Right cardiac atrium (tissue), 5 donors: Measurements from ENCODE around the gene SAMD4A. TPM values are rescaled to one million over a fixed set of nuclear protein-coding genes. Genes with fewer than 3 reads are reported as not detected.

ENCODE experiments used
- ATAC-seq, 2 donors: fragments of 200-7000 bp; cut with Tn5 transposase; one replicate each; pipeline versions ENCODE4 v1.8.0 to v1.9.1; 2020; ENCODE audit warnings: moderate library complexity in 2 of 2, mild to moderate bottlenecking in 1 of 2
- DNase-seq, 3 donors: peaks; one replicate each; pipeline ENCODE4 v3.0.0-alpha.2; 2020
- H3K27ac ChIP-seq: one replicate; pipeline ENCODE4 v1.5.1; 2013; ENCODE audit warnings: mild to moderate bottlenecking, low read length, control low read depth, moderate library complexity
- H3K27me3 ChIP-seq: one replicate; pipeline ENCODE4 v1.6.1; 2013; ENCODE audit not compliant: control insufficient read depth, insufficient read depth
- H3K4me1 ChIP-seq: one replicate; pipeline ENCODE4 v1.6.1; 2013; ENCODE audit warnings: low read length; ENCODE audit not compliant: control insufficient read depth, insufficient read depth
- H3K4me3 ChIP-seq: one replicate; pipeline ENCODE4 v1.5.1; 2013; ENCODE audit warnings: low read length, control low read depth
- H3K9me3 ChIP-seq: one replicate; pipeline ENCODE4 v1.6.1; 2013; ENCODE audit warnings: low read length; ENCODE audit not compliant: control insufficient read depth
- WGBS: extraction: QIAGEN DNeasy Blood & Tissue Kit; methylation state at CpG from one replicate; pipeline ENCODE4 v1.1.7; 2013; 5-methylcytosine and 5-hydroxymethylcytosine counted together
- intact Hi-C, 4 donors: fragments of 100-400 bp; cut with DNase I; formaldehyde crosslinking; loops; one replicate each; pipeline versions ENCODE4 v1.11.0 to v1.14.0; 2022 to 2023
- polyA plus RNA-seq: library from polyadenylated mRNA; stranded (reverse); fragments of 200-250 nt; gene quantifications from one replicate; pipeline ENCODE4 v1.2.3, GENCODE V29; 2013
- total RNA-seq, 4 donors: library from RNA; stranded (reverse); fragmentation: NEBNext Ultra II Directional; extraction: Animal tissue kit (Norgen Biotek cat#: 25700); gene quantifications; one replicate each; pipeline ENCODE4 v1.2.1, GENCODE V29; 2021
- donor health status: healthy with polysubstance abuse.
- donor health status: DM: no; HTN: yes; CAD: no.
- donor health status: DM: no; HTN: no; CAD: no.
- donor health status: DM: no; HTN: yes; CAD: no; lungs with severe emphysema.
- donor health status: DM: yes; HTN: yes; CAD: no.

Gene SAMD4A
- total and polyA plus RNA-seq, 5 donors: 57.2 to 166 (median 137) TPM

DNA sequence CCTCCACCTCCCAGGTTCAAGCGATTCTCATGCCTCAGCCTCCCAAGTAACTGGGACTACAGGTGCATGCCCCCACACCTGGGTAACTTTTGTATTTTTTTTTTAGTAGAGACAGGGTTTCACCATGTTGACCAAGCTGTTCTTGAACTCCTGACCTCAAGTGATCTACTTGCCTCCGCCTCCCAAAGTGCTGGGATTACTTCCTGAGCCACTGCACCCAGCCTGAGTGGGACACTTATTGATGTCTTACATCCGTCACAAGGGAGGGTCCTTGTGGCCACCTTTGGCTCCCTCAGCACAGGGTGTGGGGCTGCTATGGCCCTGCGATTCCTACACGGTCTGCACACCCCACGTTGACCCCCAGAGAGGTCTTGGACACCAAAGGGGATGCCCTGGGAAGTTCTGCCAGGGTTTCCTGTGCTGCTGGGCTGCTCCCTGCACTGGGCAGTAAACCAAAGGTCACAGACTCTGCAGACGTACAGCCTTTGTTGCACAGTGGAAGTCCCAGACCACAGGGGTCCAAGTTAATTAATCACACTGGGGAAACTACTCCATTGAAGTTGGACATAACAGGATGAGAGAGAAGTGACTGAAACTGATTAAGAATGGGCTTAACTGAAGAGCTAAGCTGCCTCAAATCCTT, 95.7 kb downstream of the SAMD4A start:
- peaks cover 13% of the 10 kb centered on the region for H3K4me1 ChIP-seq
- H3K27me3 ChIP-seq: no peaks in the 10 kb centered on the region
- peak in 1 of 2 donors; percentile 22 for ATAC-seq
- intact Hi-C loops: no loop called here
- H3K27ac ChIP-seq: no peak overlapping the region
- no peak overlapping the region for H3K4me3 ChIP-seq
- WGBS: 66% methylated on average over 7 of the region's 7 CpGs
- no peaks in the 10 kb centered on the region for H3K9me3 ChIP-seq
- no peak for DNase-seq

- no peaks in the 10 kb centered on the region for H3K27me3 ChIP-seq
- ATAC-seq: no peak
Measured at GRCh38 chr14:54664961-54665360, 98.0 kb downstream of the SAMD4A start.

DNA sequence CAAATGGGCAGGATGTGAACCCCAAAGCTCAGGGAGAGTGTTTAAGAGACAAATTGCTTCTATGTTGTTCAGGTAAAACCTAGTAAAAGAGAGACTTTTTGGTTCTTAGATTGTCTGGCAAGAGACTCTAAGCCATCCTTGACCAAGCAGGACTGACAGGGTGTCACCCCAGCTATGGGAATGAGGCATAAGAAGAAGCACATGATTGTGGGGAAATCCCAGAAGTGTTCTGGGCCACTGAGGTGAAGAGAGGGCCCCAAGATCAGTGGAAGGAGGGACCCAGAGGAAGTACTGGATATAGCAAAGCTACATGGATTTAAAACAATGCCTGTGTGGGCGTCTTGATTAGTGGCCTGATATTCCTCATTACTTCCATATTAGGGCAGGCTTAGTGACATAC, 99.0 kb downstream of the SAMD4A start:
- Histone ChIP-seq H3K4me1 (peaks cover 14% of the 10 kb centered on the region), H3K27me3 (no peaks in the 10 kb centered on the region), H3K27ac (peak overlapping the region; percentile 21), H3K4me3 (no peak overlapping the region), H3K9me3 (no peaks in the 10 kb centered on the region)
- intact Hi-C loops: no loop called here
- ATAC-seq: no peak
- WGBS: 66% methylated on average over 1 of the region's 1 CpG
- DNase-seq: no peak

More at GRCh38 chr14:54664961-54665360, 98.0 kb downstream of the SAMD4A start:
- 64% methylated on average over 2 of the region's 2 CpGs for WGBS
- Histone ChIP-seq H3K9me3 (no peaks in the 10 kb centered on the region), H3K27ac (no peak overlapping the region), H3K4me3 (no peak overlapping the region), H3K4me1 (peaks cover 14% of the 10 kb centered on the region)
- intact Hi-C loops: no loop called here
- no peak for DNase-seq

DNA sequence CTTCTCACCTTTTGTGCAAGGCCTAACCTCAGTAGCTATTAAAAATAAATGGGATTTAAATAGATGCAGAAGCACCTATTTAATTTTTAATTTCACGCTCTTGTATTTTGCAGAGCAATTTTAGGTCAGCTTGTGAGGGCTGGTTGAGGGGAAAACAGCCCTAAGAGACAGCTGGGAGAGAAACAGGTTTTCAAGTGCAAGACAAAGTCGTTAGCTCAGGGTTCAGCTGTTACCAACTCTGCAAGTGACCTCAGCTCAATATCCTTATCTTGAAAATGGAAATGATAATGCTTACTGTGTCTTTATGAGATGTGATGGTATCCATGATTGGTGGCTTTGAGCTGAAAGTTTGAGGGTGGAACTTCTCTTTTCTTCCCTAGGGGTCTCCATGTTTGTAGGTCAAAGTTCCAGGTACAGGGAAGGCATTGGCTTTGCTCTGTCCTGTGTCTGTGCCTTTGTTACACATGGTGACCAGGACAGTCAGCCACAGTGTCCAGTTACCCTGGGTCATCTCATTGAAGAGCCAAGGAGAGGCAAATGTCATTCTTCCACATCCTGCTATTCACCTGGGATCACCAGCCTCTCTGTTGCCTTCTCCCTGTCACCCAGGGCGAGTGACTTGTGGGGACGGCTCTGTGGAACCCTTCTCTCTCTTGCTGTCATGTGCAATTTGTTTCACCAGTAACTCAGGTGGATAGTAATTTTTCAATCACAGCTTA, 100.3 kb downstream of the SAMD4A start:
- ATAC-seq (no peak), DNase-seq (no peak)
- 82% methylated on average over 4 of the region's 4 CpGs for WGBS
- H3K27me3 ChIP-seq: no peaks in the 10 kb centered on the region
- intact Hi-C loops: no loop called here
- peak overlapping the region; percentile 36 for H3K27ac ChIP-seq
- H3K4me3 ChIP-seq: no peak overlapping the region
- H3K4me1 ChIP-seq: peaks cover 14% of the 10 kb centered on the region
- no peaks in the 10 kb centered on the region for H3K9me3 ChIP-seq

GRCh38 chr14:54667764-54668163, 100.8 kb downstream of the SAMD4A start:
- Histone ChIP-seq H3K27me3 (no peaks in the 10 kb centered on the region), H3K4me3 (no peak overlapping the region), H3K9me3 (no peaks in the 10 kb centered on the region), H3K4me1 (peaks cover 14% of the 10 kb centered on the region), H3K27ac (peak overlapping the region; percentile 53)
- ATAC-seq (no peak), DNase-seq (no peak)
- intact Hi-C loops: no loop called here
- 81% methylated on average over 8 of the region's 8 CpGs for WGBS

- Histone ChIP-seq H3K9me3 (no peaks in the 10 kb centered on the region), H3K27ac (peak overlapping the region; percentile 79), H3K27me3 (no peaks in the 10 kb centered on the region), H3K4me1 (peaks cover 21% of the 10 kb centered on the region), H3K4me3 (no peak overlapping the region)
- ATAC-seq: peak in 1 of 2 donors; percentile 15
- intact Hi-C loops: no loop called here
- no peak for DNase-seq
- 71% methylated on average over 20 of the region's 20 CpGs for WGBS
Measured at GRCh38 chr14:54669721-54670561, 103.0 kb downstream of the SAMD4A start.

DNA sequence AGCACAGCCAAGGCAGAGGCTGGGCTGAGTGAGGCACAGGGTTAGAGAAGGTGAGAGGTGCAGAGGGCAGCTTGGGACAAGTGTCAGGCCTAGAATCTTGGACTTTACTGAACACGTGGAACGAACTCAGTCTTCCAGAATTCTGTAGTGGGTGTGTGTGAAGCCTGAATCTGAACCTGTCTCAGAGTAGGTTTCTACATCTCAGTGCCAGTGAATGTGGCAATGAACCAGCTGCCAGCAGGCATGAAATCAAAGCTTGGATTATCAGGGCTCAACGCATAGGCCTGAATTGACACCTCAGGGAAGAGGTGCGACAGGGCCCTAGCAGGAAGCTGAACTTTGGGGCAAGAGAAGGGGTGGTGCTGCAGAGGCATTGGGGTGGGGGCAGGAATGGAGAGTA, 104.6 kb downstream of the SAMD4A start:
- no peak overlapping the region for H3K4me3 ChIP-seq
- H3K9me3 ChIP-seq: no peaks in the 10 kb centered on the region
- H3K4me1 ChIP-seq: peaks cover 17% of the 10 kb centered on the region
- intact Hi-C loops: no loop called here
- 67% methylated on average over 4 of the region's 4 CpGs for WGBS
- H3K27ac ChIP-seq: peak overlapping the region; percentile 75
- DNase-seq (no peak), ATAC-seq (peak; percentile 40 to 46)
- H3K27me3 ChIP-seq: no peaks in the 10 kb centered on the region

DNA sequence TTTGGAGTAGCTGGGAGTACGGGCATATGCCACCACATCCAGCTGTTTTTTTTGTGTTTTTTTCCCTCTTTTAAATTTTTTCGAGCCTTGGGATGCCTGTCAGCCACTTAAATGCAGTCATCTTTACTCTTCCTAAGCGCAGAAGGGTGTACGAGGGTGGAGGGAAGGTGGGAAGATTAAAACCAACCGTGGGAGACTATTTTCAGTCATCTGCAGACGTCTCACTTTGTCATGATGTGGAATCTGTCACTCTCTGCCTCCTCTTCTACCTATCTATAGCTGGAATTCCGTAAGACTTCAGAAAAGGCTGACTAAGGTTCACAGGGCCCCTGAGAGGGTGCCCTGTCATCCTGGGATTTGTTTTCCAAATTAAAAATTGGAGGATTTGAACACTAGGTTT, 105.3 kb downstream of the SAMD4A start:
- H3K27ac ChIP-seq: peak overlapping the region; percentile 61
- H3K4me1 ChIP-seq: peaks cover 20% of the 10 kb centered on the region
- no peak for ATAC-seq
- WGBS: 64% methylated on average over 7 of the region's 7 CpGs
- intact Hi-C loops: no loop called here
- H3K9me3 ChIP-seq: no peaks in the 10 kb centered on the region
- H3K27me3 ChIP-seq: no peaks in the 10 kb centered on the region
- H3K4me3 ChIP-seq: no peak overlapping the region
- DNase-seq: no peak

DNA sequence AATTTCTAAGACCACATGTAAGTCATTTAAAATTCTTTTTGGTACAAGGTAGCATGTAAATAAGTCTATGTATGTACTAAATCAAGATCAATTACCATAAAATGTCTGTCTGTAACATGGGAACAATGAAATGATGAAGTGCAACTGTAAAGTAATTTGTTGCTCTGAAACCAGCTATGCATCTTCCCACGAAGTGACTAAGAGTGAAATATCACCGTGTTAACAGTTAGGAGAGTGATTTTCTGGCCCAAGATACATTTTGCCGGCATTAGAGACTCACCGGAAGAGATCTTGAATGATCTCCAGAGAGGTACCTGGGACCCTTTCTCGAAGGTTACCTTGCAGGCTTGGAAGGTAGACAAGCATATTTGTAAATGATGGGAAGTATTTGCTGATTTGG, 105.8 kb downstream of the SAMD4A start:
- ATAC-seq (no peak), DNase-seq (no peak)
- Histone ChIP-seq H3K27ac (peak overlapping the region; percentile 72), H3K4me1 (peaks cover 16% of the 10 kb centered on the region), H3K27me3 (no peaks in the 10 kb centered on the region), H3K4me3 (no peak overlapping the region), H3K9me3 (no peaks in the 10 kb centered on the region)
- WGBS: 51% methylated on average over 5 of the region's 5 CpGs
- intact Hi-C loops: no loop called here

DNA sequence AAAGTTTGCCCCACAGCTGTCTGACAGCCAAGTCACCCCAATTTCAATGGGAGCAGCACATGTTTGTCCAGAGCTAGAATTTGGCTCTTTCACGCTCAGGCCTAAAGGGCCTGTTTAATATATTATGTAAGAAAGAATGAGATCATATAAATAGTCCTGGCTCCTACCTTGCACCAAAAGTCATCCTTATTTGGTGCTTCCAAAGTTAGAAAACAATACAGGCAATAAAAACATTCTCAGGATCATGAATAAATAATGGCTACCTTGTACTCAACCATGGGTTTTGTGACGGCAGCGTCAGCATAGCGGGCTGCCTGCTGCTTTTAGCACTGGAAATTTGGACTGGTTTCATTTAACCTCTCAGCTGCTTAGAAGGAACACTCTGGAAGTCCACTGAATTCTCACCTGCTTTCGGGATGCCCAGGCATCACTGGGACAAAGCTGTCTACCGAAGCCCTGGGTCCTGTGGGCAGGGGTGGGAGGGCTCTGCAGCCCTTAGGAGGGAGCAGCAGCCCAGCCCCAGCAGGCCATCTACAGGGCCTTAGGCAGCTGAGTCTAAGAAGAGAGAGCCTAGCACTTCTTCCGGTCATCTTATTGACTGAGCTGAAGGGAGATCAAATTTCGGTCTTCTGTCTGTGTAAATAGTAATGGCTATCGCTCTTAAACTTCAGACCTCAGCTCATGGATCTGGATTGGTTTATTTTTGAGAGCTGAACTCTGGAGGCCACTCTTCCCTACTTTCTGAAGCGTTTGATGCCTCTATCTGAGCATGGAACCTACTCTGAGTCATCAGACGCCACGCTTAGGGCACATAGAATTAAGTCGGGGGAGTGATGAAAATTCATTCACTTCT, 106.5 kb downstream of the SAMD4A start:
- intact Hi-C loops: no loop called here
- ATAC-seq: peak in 1 of 2 donors; percentile 6
- Histone ChIP-seq H3K9me3 (no peaks in the 10 kb centered on the region), H3K4me1 (peaks cover 12% of the 10 kb centered on the region), H3K27ac (peak overlapping the region; percentile 96), H3K4me3 (no peak overlapping the region), H3K27me3 (no peaks in the 10 kb centered on the region)
- DNase-seq: no peak
- 38% methylated on average over 13 of the region's 13 CpGs for WGBS
